ENCODE measurements around the gene SENP1. TPM values are rescaled to one million over a fixed set of nuclear protein-coding genes. Genes with fewer than 3 reads are reported as not detected.

The SENP1 gene
- total and polyA plus RNA-seq, 2 donors (not counting 3 experiments of a cell fraction or from before 2014, with no cell fraction given) = 9.9 to 20.5 TPM

DNA sequence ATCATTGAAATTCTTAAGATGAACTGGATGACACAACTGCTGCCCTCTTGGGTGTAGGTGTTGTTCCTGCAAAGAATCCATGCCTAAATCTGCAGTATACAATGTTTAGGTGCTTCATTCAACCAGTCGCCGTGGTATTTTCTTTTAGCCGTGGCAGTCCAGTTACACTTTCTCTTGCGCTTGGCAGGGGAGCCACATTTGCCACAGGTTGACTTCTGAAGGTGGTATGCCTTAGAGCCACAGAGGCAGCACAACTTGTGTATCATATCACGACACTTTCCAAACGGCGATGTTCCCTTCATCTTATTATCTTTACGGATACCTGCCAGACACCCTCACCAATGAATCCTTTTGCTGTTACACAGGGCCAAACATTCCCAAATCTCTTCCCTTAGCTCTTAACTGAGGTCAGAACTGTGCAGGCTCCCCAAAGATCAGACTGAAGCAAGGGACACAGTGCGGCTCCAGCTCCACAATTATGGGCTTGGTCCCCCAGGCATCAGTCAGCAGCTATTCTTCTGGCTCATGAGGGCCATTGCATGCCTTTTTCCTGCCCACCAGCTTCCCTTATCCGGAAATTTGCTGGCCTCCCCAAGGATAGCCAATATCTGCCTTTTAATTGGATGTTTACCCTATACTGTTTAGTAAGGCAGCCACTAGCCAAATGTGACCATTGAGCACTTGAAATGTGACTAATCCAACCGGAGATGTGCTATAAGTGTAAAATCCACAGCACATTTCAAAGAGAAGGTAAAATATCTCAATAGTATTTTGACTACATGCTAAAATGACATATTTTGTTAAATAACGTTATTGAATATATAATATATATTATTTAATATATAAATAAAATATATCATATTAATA is 50.7 kb downstream of the SENP1 start:
- CTCF ChIA-PET = interaction anchor here (1.0 kb wide), 1 partner anchor 35 kb away, joined by 3 read pairs; no protein-coding TSS in a partner anchor
- Histone ChIP-seq H3K9me3 (replicated peaks; ENCODE audit: control insufficient read depth, insufficient read depth, low read length) (no peaks in the 10 kb centered on the region), H4K20me1 (replicated peaks; ENCODE audit: control insufficient read depth, extremely low read depth, insufficient read depth, low read length) (no peaks in the 10 kb centered on the region), H3K36me3 (ENCODE audit: control insufficient read depth in 2 of 2, extremely low read depth in 1 of 2, insufficient read depth in 2 of 2, low read length in 2 of 2) (peaks cover 0 to 5% of the 10 kb centered on the region in 2 experiments), H3K4me3 (replicated peaks in 1 of 3; ENCODE audit: insufficient read depth in 1 of 3, low read depth in 1 of 3, low read length in 3 of 3) (no peak overlapping the region), H3K4me2 (ENCODE audit: insufficient read depth, low read length) (no peak overlapping the region), H3K79me2 (ENCODE audit: control insufficient read depth, insufficient read depth, low read length) (no peaks in the 10 kb centered on the region), H3K4me1 (ENCODE audit: control insufficient read depth, extremely low read depth, insufficient read depth, low read length) (no peaks in the 10 kb centered on the region), H2AFZ (ENCODE audit: low read depth, low read length) (no peak overlapping the region), H3K9ac (replicated peaks; ENCODE audit: extremely low read depth, insufficient read depth, low read length) (no peak overlapping the region), H3K9me1 (replicated peaks; ENCODE audit: control insufficient read depth, extremely low read depth, insufficient read depth, low read length) (no peaks in the 10 kb centered on the region), H3K27ac (ENCODE audit: insufficient read depth, low read depth, low read length) (no peak overlapping the region), H3K27me3 (ENCODE audit: control insufficient read depth in 2 of 2, insufficient read depth in 2 of 2, low read length in 2 of 2) (no peaks in the 10 kb centered on the region)
- no TSS peak for BruUV-seq (replicated peaks)
- dilution Hi-C loops (cut with MboI; ENCODE audit: extremely low pct_ligation_motif_present, low sequenced_read_pairs) = no loop called here
- FAIRE-seq (no peak), DNase-seq (ENCODE audit: low read depth, low spot score) (no peak)
- POLR2A ChIA-PET = no interaction called here
- TF ChIP-seq, protein P1, sequence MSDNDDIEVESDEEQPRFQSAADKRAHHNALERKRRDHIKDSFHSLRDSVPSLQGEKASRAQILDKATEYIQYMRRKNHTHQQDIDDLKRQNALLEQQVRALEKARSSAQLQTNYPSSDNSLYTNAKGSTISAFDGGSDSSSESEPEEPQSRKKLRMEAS (IDR thresholded peaks at IDR 0.05; ENCODE audit: insufficient read depth, insufficient read length) = no peak
- TF ChIP-seq GATA2 (IDR thresholded peaks at IDR 0.05; ENCODE audit: insufficient read depth, insufficient read length, low read depth, low read length) (no peak), FOS (IDR thresholded peaks at IDR 0.05; ENCODE audit: borderline replicate concordance, insufficient read depth, low read length) (no peak), JUN (IDR thresholded peaks at IDR 0.05; ENCODE audit: borderline replicate concordance, insufficient read depth, insufficient read length, low read depth) (no peak), POLR2A (IDR thresholded peaks at IDR 0.05; ENCODE audit: low read depth, low read length) (no peak), MYC (IDR thresholded peaks at IDR 0.05; ENCODE audit: low read depth, low read length) (no peak), POLR2AphosphoS5 (IDR thresholded peaks at IDR 0.05; ENCODE audit: insufficient read depth, low read depth, low read length) (no peak), EZH2 (IDR thresholded peaks at IDR 0.05; ENCODE audit: borderline replicate concordance, low read depth, low read length, severe bottlenecking) (no peak)
- TF ChIP-seq, protein P2, sequence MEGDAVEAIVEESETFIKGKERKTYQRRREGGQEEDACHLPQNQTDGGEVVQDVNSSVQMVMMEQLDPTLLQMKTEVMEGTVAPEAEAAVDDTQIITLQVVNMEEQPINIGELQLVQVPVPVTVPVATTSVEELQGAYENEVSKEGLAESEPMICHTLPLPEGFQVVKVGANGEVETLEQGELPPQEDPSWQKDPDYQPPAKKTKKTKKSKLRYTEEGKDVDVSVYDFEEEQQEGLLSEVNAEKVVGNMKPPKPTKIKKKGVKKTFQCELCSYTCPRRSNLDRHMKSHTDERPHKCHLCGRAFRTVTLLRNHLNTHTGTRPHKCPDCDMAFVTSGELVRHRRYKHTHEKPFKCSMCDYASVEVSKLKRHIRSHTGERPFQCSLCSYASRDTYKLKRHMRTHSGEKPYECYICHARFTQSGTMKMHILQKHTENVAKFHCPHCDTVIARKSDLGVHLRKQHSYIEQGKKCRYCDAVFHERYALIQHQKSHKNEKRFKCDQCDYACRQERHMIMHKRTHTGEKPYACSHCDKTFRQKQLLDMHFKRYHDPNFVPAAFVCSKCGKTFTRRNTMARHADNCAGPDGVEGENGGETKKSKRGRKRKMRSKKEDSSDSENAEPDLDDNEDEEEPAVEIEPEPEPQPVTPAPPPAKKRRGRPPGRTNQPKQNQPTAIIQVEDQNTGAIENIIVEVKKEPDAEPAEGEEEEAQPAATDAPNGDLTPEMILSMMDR (IDR thresholded peaks at IDR 0.05; ENCODE audit: extremely low read depth in 1 of 2, insufficient read depth in 1 of 2, low read depth in 1 of 2, low read length in 2 of 2) = no peak
- intact Hi-C loops (cut with micrococcal nuclease) = no loop called here
